ENCODE results near the gene NAPA.
"Not testable (repeated sequence)": the region's sequence is repeated elsewhere in the genome, so short reads cannot be mapped to it uniquely, and the experiment has no call there.

The NAPA gene

DNA sequence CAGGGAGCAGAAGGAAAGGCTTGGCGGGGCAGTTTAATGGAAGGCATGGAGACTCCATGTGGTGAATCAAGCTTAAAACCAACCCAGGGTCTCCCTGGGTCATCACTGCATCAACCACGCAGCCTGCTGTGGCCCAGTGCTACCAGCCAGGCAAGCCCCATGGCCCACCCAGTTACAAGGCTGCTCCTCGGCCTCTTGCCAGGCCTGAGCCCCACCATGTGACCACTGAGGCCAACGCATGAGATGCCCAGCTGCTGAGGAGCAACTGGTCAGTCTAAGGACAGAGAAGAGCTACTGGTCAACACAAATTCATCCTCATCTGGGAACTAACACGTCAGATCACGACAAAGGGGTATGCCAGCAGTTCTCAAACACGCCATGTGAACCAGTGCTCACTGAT lies 15.5 kb downstream of the NAPA start:
- no peak for DNase-seq

- no peak for DNase-seq
Measured at GRCh38 chr19:47498561-47498960, 16.3 kb downstream of the NAPA start.

DNA sequence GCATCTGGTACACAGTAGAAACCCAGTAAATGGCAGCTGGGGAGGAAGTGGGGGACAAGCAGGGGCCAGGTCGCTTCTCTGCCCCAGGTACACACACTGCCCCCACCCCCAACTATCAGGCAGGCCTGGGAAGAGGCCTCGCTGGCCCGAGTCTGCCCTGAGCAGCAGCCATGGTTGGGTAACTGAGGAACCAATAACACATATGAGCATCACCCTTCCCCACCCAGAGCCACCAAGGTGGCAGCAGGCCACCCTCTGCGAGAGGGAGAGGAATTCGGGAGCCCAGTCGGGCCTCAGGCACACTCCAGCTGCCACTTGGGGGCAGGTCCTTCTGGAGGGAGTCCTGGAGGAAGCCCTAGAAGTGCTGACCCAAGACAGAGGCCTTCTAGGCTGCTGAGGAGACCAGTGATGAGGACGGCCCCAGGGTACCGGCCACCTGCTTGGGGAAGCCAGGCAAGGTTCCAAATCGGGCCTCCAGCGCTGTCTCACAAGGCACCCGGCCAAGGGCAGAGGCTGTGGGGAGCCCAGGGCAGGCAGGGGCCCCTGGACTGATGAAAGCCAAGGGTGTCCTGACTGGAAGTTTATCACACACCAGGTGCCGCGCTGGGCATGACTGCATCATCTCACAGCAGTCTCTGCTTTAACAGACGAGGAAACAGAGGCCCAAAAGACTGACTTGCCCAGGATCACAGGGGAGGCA lies 16.9 kb downstream of the NAPA start:
- no peak for DNase-seq

DNA sequence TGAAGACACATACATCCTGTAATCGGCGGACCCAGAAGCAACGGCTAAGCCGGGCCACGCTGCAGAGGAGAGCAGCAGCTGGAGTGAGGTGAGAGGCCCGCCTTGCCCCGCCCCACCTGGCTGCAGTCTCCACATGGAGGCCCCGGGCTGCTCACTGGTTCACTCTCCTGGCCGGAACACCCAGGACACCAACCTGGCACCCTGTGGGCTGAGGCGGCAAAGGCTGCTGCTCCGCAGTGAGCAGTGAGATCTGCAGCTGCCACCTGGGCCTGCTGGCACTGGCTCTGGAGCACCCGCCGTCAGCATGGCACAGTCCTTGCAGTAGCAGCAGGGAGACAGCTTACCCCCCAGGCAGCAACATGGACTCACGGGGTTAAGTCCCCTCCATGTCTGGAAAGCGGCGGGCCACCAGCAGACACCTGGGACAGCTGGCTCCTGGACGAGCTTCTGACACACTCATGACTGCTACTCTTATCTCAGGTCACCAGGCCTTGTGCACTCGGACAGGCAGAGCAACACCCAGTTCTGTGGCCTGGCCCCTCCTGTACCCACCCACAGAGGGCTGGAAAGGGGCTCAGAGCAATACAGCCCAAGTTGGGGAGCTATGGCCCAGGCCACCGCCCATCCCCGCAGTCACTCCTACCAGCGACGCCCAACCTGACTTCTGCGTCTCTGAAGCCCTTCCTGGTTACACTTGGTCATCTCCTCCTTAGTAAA lies 17.7 kb downstream of the NAPA start:
- DNase-seq: no peak

GRCh38 chr19:47495478-47496372 lies 19.1 kb downstream of the NAPA start:
- DNase-seq: no peak

DNA sequence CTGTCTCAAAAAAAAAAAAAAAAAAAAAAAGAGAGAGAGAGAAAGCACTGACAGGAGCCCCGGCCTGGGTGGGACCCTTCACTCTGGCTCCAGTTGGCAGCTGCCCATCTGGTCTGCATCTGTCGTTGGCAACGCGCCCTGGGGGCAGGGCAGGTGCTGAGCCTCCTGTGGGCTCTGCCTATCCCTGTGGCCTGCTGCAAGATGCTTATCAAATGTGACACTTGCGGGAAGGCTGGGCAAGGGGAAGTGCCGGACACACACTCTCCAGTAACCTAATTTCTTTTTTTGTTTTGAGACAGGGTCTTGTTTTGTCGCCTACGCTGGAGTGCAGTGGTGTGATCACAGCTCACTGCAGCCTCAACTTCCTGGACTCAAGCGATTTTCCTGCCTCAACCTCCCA lies 20.1 kb downstream of the NAPA start:
- no peak for DNase-seq

DNA sequence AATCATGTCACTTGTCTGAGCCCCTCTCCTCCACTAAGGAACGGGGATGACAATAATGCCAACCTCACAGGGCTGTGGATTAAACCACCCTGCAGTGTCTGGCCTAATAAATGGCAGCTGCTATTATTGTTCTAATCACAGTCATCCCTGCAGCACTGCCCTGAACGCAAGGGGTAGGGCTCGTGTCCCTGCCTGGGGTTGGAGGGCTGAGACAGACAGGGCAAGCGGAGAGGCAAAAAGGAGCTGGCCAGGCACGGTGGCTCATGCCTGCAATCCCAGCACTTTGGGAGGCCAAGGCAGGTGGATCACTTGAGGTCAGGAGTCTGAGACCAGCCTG lies 20.7 kb downstream of the NAPA start:
- no peak for DNase-seq

DNA sequence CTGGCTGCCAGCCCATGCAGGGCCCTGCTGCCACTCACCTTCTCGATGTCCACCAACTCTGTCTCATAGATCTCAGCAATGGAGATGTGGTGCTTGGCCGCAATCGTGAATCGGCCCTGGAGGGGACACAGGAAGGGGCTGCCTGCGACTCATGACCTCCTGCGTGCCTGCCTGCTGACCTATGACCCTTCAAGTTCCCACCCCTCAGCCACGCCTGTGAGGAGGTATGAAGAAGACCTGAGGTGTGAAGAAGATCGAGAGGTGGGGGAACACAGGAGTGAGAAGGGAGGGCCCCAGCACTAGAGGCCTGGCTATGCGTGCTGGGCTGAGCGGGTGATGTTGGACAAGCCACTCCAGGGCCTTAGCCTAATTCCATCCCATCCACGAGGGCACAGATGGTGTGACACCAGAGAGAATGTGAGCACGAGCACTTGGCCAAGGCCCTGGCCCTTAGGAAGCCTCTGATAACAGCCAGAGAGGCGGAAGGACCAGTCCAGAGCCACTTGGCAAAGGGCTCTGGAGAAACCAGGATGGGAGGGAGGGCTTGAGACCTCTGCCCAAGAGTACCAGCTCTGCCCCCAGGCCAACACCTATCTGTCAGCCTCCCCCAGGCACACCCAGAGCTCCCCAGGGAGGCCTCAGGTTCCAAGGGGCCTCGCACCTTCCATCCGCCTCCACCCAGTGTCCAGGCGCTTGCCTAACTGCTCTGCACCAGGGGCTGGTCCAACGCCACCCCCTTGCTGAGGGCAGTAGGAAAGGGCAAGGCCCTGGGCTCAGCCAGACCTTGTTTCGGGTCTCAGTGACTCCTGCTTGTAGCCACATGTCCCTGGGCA lies 21.3 kb downstream of the NAPA start:
- no peak for DNase-seq

GRCh38 chr19:47492571-47493377 lies 22.1 kb downstream of the NAPA start:
- DNase-seq: no peak

DNA sequence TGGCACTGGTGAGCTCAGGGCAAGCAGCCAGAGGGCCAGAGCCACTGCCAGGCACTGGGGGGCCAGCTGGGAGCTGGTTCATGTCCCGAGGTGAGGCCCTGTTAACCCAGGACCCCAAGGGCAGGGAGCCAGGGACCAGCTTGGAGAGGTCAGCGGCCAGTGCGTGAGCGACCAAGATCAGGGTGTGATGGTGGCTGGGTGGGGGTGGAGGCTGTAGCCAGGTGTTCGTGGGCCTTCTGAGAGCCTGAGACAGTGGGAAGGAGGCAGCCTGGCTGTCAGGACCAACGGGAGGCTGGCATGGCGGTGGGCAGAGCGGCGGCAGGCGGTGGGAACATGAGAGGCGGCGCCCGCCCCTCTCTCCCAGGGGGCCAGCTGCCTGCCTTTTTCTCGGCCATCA lies 22.7 kb downstream of the NAPA start:
- no peak for DNase-seq

DNA sequence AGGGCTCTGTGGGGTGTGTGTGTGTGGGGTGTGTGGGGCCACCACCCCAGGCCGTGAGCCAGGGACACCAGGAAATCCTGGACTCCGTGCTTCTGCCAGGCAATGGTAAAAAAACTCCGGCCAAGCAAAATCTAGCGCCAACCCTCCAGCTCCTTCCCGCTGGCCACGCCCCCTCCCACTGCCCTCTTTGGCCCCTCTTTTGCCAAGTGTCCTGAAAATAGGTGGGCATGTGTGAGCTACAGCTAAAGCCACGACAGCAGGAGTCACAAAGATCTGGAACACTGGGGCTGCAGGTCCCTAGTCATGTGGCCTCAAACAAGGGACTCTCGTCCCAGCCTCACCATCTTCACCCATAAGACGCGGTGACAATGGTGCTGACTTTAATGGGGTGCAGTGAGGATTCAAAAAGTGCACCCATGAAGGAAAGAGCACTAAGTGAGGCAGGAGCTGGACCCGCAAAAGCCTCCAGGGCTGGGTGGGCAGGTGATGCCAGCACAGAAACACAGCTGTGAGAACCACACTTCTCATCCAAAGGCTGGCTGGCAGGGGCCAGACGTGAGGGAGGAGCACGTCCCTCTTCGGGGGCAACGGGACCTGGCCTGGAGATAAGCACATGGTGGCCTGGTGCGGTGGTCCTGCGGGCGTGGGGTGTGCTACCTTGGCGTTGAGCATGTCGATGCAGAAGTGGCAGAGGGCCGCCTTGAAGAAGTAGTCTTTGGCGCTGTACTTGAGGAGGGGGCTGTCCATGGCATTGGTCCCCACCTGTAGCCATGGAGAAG lies 23.3 kb downstream of the NAPA start:
- no peak for DNase-seq

GRCh38 chr19:47490847-47491246 lies 24.0 kb downstream of the NAPA start:
- no peak for DNase-seq

- DNase-seq: no peak
Measured at GRCh38 chr19:47490031-47490430, 24.8 kb downstream of the NAPA start.

- DNase-seq: no peak
Measured at GRCh38 chr19:47489072-47489914, 25.6 kb downstream of the NAPA start.

DNA sequence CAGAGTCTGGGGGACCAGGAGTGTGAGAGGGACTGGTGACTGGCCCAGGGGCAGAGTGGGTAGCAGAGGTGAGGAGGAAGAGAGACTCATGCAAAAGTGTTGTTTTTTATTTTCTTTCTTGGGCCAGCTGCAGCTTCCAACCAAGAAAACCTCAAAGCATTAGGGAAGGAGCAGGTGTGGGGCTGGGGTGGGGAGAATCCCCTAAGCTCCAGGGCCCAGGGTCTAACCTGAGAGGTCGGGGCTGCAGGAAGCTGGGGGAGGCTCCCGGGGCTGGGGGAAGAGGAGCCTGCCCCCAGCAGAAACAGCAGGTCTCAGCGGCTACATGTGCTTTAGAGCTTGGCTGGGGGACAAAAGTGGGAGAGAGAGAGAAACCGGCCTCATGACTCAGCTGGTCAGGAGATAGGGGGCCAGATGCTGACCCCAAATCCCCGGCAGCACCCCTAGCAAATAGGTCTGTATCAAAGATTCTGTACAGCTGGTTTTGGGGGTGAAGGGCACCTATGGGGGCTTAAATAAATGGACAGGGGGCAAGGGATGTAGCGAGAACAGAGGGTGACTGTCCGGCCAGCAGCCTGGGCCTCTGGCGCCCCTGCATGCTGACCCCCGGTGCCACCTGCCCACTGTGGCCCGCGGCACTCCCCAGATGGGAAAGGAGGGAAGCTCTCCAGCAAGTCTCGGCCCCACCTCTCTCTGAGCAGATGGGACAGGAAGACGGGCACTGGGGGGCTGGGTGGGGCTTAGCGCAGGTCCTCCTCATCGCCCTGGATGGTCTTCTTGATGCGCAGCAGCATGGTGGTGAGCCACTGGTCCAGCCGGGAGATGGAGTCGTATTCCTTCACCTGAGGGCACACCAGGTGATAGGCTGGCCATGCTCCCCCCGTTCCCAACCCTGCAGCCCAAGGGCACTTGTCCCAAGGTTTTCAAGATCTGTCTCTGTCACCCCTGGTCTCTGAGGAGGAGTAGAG lies 27.0 kb downstream of the NAPA start:
- no peak for DNase-seq

DNA sequence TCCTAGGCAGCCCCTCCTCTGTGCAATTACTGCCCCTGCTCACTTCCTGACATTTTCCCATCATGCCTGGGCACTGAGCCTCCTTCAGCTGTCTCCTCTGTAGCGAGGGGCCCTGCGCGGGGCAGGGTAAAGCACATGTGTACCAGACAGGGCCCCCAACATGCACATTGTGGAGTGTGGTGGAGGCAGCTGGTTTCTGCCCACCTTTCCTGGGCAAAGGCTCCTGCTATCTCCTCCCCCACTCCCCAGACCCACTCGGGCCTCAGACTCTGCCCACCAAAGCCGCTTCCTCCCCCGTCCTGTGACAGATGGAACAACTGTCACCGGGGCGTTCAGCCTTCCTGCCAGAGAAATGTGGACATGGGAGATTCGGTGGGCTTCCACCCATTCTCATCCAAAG lies 28.0 kb downstream of the NAPA start:
- DNase-seq: no peak

GRCh38 chr19:47486220-47486619 lies 28.6 kb downstream of the NAPA start:
- DNase-seq: not testable (repeated sequence)

GRCh38 chr19:47485210-47485609 lies 29.7 kb downstream of the NAPA start:
- no peak for DNase-seq
